HG03280 (cell line): ENCODE results near the gene PGAP2.
A peak's percentile ranks its signal among the peaks of the same experiment; 100 is the strongest.
"Not testable (repeated sequence)": the region's sequence is repeated elsewhere in the genome, so short reads cannot be mapped to it uniquely, and the experiment has no call there.

ENCODE experiments used
- ATAC-seq: cut with Tn5 transposase; IDR thresholded peaks from one replicate; pipeline ENCODE4 v1.9.1; 2021; ENCODE audit warnings: mild to moderate bottlenecking, moderate library complexity; ENCODE audit not compliant: unreplicated experiment

PGAP2 gene

DNA sequence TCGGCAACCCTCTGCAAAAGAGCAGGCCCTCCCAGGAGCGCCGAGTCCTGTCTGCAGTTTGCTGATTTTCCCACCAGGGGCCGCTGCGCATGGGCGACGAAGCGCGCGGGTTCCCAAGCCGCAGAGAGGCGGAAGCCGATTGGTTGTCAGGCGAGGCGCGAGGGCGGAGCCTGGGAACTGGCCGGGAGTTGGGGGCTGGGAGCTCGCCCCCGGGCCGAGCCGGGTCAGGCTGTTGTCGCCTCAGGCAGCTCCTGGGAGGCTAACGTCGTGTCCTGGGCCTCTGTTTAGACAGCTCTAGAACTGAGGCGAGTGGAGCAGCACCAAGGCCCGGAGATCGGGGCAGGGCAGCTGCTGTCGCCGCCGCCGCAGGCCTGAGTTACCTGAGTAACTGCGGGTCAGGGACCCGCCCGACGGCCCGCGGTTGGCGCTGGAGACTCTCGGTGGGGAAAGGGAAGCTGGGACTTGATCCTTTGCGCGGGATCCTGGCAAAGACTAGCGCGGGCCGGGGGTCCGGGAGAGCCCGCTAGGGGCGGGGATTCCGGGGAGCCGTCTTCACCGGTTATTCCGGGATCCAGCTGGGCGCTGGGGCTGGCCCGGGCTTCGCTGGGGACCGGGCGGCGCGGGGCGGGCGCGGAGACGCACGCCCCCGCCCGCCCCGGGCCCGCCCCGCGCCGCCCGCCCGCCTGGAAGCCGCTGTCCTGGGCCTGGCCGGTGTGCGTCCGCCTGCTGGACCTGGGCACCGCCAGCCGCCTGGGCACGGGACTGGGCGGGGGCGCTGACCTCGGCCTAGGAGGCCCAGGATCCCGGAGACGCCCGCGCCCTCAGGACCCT, 46.8 kb downstream of the PGAP2 start, which contains the start of gene STIM1:
Gene STIM1, plus strand, starts transcription at position 688 of the 831 bp plus-strand sequence. CDS start 607 bp downstream, outside the sequence.
- peak; percentile 69 for ATAC-seq

GRCh38 chr11:3855808-3856491, 47.6 kb downstream of the PGAP2 start:
- peak; percentile 14 for ATAC-seq

DNA sequence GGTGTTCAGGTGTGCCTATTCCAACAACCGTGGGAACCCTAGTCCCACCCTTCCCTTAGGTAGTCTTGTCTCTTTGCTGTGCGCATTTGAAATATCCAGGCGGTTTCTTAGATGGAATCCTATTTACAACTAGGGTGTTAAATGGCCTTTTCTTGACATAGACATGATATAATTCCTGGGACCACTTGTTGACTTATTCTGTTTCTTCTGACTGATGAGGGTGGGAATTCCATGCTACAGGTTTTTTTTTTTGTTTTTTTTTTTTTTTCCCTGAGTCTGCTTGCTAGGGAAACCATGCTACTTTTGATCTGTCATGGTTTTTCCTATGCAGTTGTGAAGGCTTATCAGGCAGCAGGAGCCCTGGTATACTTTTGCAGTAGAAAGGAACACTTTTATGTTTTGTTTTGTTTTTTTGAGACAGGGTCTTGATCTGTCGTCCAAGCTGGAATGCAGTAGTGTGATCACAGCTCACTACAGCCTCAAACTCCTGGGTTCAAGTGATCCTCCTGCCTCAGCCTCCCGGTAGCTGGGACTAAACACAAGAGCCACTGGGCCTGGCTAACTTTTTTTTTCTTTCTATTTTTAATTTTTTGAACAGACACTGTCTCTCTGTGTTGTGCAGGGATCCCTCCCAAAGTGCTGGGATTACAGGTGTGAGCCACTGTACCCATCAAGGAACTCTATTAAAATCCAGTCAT, 48.6 kb downstream of the PGAP2 start:
- ATAC-seq = no peak

GRCh38 chr11:3857628-3858027, 49.3 kb downstream of the PGAP2 start:
- ATAC-seq = no peak

- peak; percentile 39 for ATAC-seq
Observed at GRCh38 chr11:3859373-3859881, 51.1 kb downstream of the PGAP2 start.

DNA sequence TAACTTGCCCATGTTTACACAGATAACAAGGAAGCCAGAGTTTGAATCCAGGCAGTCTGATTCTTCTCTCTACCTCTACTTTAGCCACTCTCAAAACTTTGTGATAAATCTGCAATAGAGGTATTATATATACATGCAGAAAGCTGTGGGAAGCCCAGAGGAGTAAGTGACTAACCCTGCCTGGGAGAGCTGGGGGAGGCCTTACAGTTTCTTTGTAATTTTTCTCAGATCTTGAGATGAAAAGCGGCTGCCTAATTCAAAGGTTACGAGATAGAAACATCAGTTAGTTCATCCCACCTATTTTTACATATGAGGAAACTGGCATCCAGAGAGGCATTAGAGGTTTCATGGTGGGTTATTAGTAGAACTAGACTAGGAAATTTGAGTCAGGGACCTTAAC, 52.0 kb downstream of the PGAP2 start:
- ATAC-seq = no peak

- ATAC-seq = not testable (repeated sequence)
Observed at GRCh38 chr11:3860898-3861393, 52.6 kb downstream of the PGAP2 start.

DNA sequence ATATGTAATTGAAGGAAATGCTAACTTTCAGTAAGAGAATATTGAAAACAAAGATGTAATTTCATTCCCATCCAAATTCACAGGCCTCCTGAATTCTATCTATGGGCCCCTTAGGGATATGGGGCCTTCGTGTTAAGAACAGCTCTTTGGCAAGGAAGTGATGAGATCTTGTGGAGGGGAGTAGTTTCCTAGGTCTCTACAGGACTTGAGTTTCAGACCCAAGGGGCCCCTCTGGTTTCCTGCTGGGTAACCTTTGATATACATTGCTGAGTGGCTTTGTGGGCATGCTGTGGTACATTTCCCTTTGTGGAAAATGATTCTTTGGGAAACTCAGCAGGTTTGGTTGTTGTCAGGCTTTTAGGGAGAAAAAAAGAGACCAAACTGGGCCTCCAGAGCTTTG, 53.3 kb downstream of the PGAP2 start:
- ATAC-seq = no peak

- ATAC-seq = no peak
Observed at GRCh38 chr11:3865388-3866193, 57.2 kb downstream of the PGAP2 start.

GRCh38 chr11:3866206-3866605, 57.8 kb downstream of the PGAP2 start:
- ATAC-seq = no peak

DNA sequence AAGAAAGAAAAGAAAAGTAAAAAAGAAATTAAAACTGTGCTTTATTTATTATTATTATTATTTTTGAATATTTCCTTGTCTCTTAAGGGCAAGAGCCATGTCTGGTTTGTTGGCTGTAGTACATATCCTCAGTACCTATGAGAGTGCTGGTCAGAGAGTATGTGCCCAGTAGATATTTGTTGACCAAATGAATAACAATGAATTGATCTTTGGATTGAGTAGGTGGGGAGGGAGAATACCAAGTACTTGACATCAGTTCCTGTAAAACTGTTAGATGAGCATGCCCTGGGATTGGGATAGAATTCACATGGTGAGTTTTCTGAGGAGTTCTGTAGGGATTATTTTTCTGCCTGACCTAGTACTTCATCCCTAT, 58.5 kb downstream of the PGAP2 start:
- ATAC-seq = no peak

- peak; percentile 77 for ATAC-seq
Observed at GRCh38 chr11:3867209-3868091, 59.1 kb downstream of the PGAP2 start.

GRCh38 chr11:3873712-3874349, 65.5 kb downstream of the PGAP2 start:
- ATAC-seq = no peak
